Lower leg skin (tissue), 4 donors: ENCODE results near the gene CDKAL1. TPM values are rescaled to one million over a fixed set of nuclear protein-coding genes. Genes with fewer than 3 reads are reported as not detected.
"Not testable (repeated sequence)": the region's sequence is repeated elsewhere in the genome, so short reads cannot be mapped to it uniquely, and the experiment has no call there.

ENCODE experiments used
- DNase-seq, 2 donors: peaks; one replicate each; pipeline ENCODE4 v3.0.0-alpha.2; 2019; ENCODE audit warnings: low spot score in 2 of 2
- H3K4me3 ChIP-seq: fragments of 200-600 bp; sonication (generic); 2 replicates; pipeline ENCODE4 v1.5.1; 2017; ENCODE audit warnings: mild to moderate bottlenecking, low read depth; ENCODE audit not compliant: poor library complexity, severe bottlenecking
- CTCF ChIP-seq, 3 donors: fragments of 450-650 bp; IDR thresholded peaks; one replicate each; pipeline ENCODE4 v1.5.1; 2016; ENCODE audit warnings: antibody characterized with exemption in 3 of 3, mild to moderate bottlenecking in 3 of 3, moderate library complexity in 2 of 3
- POLR2A ChIP-seq, 2 donors: fragments of 450-650 bp; IDR thresholded peaks; one replicate each; pipeline ENCODE4 v1.6.1; 2016 to 2017; ENCODE audit warnings: antibody characterized with exemption in 2 of 2, mild to moderate bottlenecking in 1 of 2, moderate library complexity in 1 of 2
- whole genome bisulfite sequencing, 2 donors: methylation state at CpG; one replicate each; pipeline ENCODE4 v1.1.5; 2018; 5-methylcytosine and 5-hydroxymethylcytosine counted together
- intact Hi-C: fragments of 100-400 bp; cut with DNase I; formaldehyde crosslinking; loops from one replicate; pipeline ENCODE4 v1.15.0; 2023; ENCODE audit warnings: low total_unique reads
- total RNA-seq, 4 donors: library from RNA; depleted of rRNA; stranded (reverse); fragments of >200 nt; gene quantifications; one replicate each; pipeline ENCODE4 v1.1.0, GENCODE V29; 2016

CDKAL1 gene
- total RNA-seq, 4 donors from 2014 or later: 10.3 to 18.0 (median 11.6) TPM

GRCh38 chr6:20610636-20611370 lies 76.5 kb downstream of the CDKAL1 start:
- no peak for TF ChIP-seq CTCF (IDR thresholded peaks at IDR 0.05)
- no peak for TF ChIP-seq POLR2A (IDR thresholded peaks at IDR 0.05)
- H3K4me3 ChIP-seq: no peak overlapping the region
- 76 to 77% methylated on average over 2 of the region's 2 CpGs for WGBS, 2 donors
- no peak for DNase-seq
- intact Hi-C loops: no loop called here

- WGBS, 2 donors: 93 to 96% methylated on average over 3 of the region's 3 CpGs
- intact Hi-C loops, DNase-seq, H3K4me3 ChIP-seq: not testable (repeated sequence)
Measured at GRCh38 chr6:20617537-20617936, 83.3 kb downstream of the CDKAL1 start.

GRCh38 chr6:20620043-20620442 lies 85.8 kb downstream of the CDKAL1 start:
- WGBS, 2 donors: 87 to 93% methylated on average over 2 of the region's 2 CpGs
- no peak overlapping the region for H3K4me3 ChIP-seq
- intact Hi-C loops: no loop called here
- no peak for TF ChIP-seq POLR2A (IDR thresholded peaks at IDR 0.05)
- TF ChIP-seq CTCF (IDR thresholded peaks at IDR 0.05): no peak
- no peak for DNase-seq

- intact Hi-C loops: no loop called here
- DNase-seq: no peak
- no peak for TF ChIP-seq POLR2A (IDR thresholded peaks at IDR 0.05)
- no peak for TF ChIP-seq CTCF (IDR thresholded peaks at IDR 0.05)
- H3K4me3 ChIP-seq: no peak overlapping the region
Measured at GRCh38 chr6:20623761-20624160, 89.5 kb downstream of the CDKAL1 start.

GRCh38 chr6:20626165-20626564 lies 91.9 kb downstream of the CDKAL1 start:
- intact Hi-C loops: no loop called here
- TF ChIP-seq CTCF (IDR thresholded peaks at IDR 0.05) (no peak), POLR2A (IDR thresholded peaks at IDR 0.05) (no peak)
- no peak overlapping the region for H3K4me3 ChIP-seq
- DNase-seq: no peak

GRCh38 chr6:20629509-20629908 lies 95.3 kb downstream of the CDKAL1 start:
- WGBS, 2 donors: 97 to 100% methylated on average over 1 of the region's 1 CpG
- TF ChIP-seq CTCF (IDR thresholded peaks at IDR 0.05) (no peak), POLR2A (IDR thresholded peaks at IDR 0.05) (no peak)
- DNase-seq: no peak
- no peak overlapping the region for H3K4me3 ChIP-seq
- intact Hi-C loops: no loop called here
